ENCODE data around the gene OR10A3.

Gene OR10A3

DNA sequence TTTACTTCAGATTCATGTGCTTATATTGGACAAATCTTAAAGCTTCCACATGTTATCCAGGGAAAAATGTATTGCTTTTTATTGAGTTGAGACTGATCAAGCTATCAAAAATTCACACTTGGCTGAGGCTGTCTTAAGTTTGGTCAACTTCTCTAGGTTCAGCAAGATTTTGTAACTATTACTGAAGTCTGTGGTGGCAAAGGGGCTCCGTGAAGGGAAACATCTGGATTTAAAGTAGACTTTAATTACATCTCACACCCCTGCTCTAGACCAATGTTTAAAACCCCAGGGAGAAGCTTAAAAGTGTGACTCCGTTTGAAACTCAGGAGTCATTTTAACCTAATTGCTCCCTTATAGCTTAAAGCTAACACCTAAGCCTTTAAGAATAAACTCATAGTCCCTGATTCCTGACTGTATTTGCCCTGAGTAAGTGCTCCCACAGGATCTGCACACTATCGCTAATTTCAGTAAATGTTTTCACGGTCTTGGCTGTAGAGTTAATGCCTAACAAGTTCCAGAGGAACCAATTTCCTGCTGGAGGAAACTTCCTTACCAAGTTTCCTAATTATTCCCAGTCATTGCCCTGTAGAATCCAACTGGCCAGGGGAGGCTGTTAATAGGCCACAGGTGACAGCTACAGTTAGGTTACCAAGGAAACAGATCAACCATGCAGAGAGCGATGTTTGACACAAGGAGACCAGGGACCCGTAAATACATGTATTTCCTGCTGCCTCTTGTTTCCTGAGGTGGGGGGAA lies 50.9 kb downstream of the OR10A3 start:
- DNase-seq = no peak

DNA sequence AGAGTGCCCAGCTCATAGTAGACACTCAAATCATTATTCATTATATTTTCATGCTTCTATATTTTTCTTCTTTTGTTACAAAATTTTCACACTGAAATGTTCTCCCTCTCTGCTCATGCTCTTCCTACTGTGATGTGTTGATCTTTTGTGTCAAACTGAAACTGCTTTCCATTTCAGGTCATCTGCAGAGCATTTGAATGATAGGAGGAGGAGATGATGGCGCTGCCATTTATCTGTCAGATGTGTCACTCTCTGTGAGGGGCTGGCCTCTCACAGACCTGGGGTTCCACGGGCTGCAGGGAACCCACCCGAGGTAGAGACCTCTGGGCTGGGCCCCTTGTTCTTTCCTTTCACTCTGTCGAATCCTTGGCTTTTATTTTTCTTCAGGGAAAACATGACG lies 51.5 kb downstream of the OR10A3 start:
- no peak for DNase-seq

Data from activated gamma-delta T cell (primary cell).